ENCODE measurements around the gene MTREX.

DNA sequence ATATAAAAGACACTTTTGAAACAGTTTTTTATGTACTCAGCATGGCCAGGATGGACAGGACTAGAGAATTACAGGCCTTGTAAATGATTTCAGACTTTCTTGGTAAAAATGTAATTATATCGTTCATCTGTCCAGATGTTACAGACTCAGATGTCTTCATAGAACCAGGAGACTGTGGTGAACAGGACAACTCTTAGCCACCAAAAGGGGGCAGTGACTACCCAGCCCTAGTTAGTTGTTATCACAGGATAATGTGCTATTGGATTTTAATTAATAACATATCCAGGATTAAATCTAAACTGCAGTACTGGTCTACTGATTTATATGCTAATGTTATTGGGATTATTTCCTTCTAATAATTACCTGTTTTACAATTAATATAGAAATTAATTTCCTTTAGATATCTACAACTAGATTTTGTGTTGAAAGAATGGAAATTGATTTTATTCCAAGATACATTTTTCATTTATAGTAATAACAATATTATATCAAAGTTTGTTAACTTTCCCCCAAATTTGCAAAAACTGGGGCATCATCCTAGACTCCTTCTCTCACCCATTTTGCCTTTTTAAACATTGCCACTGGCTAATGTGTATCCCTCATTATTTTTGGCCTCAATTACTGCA, 99.4 kb downstream of the MTREX start:
- peak; percentile 75 for TF ChIP-seq CTCF (conservative IDR thresholded peaks at IDR 0.05; ENCODE audit: low read depth, low read length)
- TF ChIP-seq EZH2 (IDR thresholded peaks at IDR 0.05; ENCODE audit: low read length, unreplicated experiment), result no peak
- no peak for TF ChIP-seq EZH2phosphoT487 (IDR thresholded peaks at IDR 0.05; ENCODE audit: borderline replicate concordance, low read length)
